Activated CD8-positive, alpha-beta memory T cell treated with anti-CD3 and anti-CD28 coated beads, Interleukin-2, amount 50 U/mL, for 1 hour (primary cell): Measurements from ENCODE around the gene ENOX1.

Source experiments
- DNase-seq: peaks from one replicate; pipeline ENCODE4 v3.0.0-alpha.2; 2020; ENCODE audit errors: extremely low read depth

Gene ENOX1

GRCh38 chr13:43744261-43745031 is 42.3 kb downstream of the ENOX1 start:
- DNase-seq, result no peak

- no peak for DNase-seq
Measured at GRCh38 chr13:43742911-43743310, 43.9 kb downstream of the ENOX1 start.

GRCh38 chr13:43737392-43737923 is 49.3 kb downstream of the ENOX1 start:
- no peak for DNase-seq

- no peak for DNase-seq
Measured at GRCh38 chr13:43732726-43733125, 54.0 kb downstream of the ENOX1 start.

GRCh38 chr13:43731296-43731695 is 55.5 kb downstream of the ENOX1 start:
- DNase-seq, result no peak

- DNase-seq, result no peak
Measured at GRCh38 chr13:43730642-43731041, 56.1 kb downstream of the ENOX1 start.

- DNase-seq, result no peak
Measured at GRCh38 chr13:43728421-43728820, 58.4 kb downstream of the ENOX1 start.

- DNase-seq, result no peak
Measured at GRCh38 chr13:43727856-43728255, 58.9 kb downstream of the ENOX1 start.

- no peak for DNase-seq
Measured at GRCh38 chr13:43725460-43725859, 61.3 kb downstream of the ENOX1 start.

- DNase-seq, result no peak
Measured at GRCh38 chr13:43720780-43721397, 65.9 kb downstream of the ENOX1 start.

- no peak for DNase-seq
Measured at GRCh38 chr13:43698758-43699157, 88.0 kb downstream of the ENOX1 start.

- DNase-seq, result no peak
Measured at GRCh38 chr13:43698009-43698408, 88.8 kb downstream of the ENOX1 start.

- no peak for DNase-seq
Measured at GRCh38 chr13:43697323-43697722, 89.4 kb downstream of the ENOX1 start.

GRCh38 chr13:43694146-43694664 is 92.6 kb downstream of the ENOX1 start:
- no peak for DNase-seq

- DNase-seq, result no peak
Measured at GRCh38 chr13:43693639-43694038, 93.1 kb downstream of the ENOX1 start.

GRCh38 chr13:43688227-43688907 is 98.4 kb downstream of the ENOX1 start:
- no peak for DNase-seq

- DNase-seq, result no peak
Measured at GRCh38 chr13:43687038-43687437, 99.7 kb downstream of the ENOX1 start.

- no peak for DNase-seq
Measured at GRCh38 chr13:43686557-43686956, 100.2 kb downstream of the ENOX1 start.

- DNase-seq, result no peak
Measured at GRCh38 chr13:43684963-43685725, 101.6 kb downstream of the ENOX1 start.

- DNase-seq, result no peak
Measured at GRCh38 chr13:43682701-43683100, 104.1 kb downstream of the ENOX1 start.

- DNase-seq, result no peak
Measured at GRCh38 chr13:43676320-43676719, 110.5 kb downstream of the ENOX1 start.

- DNase-seq, result no peak
Measured at GRCh38 chr13:43675577-43675976, 111.2 kb downstream of the ENOX1 start.
